AG20443 (cell line): ENCODE results near the gene ZNF775.

Experiments used
- DNase-seq: peaks from one replicate; pipeline ENCODE4 v3.0.0; 2012; ENCODE audit warnings: low spot score, mixed read lengths

Gene ZNF775

DNA sequence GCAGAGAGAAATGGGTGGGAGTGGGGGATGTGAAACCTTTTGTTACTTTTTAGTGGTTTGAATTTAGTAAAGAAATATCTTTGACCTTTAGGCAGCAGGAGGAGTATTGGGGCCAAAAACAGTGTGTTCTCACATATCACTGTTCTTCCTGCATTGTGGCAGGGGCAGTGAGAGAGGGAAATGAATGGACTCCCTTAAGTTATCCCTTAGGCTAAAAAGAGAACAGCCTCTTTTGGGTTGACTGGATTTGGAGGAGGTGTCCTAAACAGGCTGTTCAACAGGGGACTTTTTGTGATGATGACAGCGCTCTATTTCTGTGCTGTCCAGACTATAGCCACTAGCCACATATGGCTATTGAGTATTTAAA is 22.3 kb downstream of the ZNF775 start:
- no peak for DNase-seq

GRCh38 chr7:150401861-150402631 is 22.9 kb downstream of the ZNF775 start:
- DNase-seq, result no peak

DNA sequence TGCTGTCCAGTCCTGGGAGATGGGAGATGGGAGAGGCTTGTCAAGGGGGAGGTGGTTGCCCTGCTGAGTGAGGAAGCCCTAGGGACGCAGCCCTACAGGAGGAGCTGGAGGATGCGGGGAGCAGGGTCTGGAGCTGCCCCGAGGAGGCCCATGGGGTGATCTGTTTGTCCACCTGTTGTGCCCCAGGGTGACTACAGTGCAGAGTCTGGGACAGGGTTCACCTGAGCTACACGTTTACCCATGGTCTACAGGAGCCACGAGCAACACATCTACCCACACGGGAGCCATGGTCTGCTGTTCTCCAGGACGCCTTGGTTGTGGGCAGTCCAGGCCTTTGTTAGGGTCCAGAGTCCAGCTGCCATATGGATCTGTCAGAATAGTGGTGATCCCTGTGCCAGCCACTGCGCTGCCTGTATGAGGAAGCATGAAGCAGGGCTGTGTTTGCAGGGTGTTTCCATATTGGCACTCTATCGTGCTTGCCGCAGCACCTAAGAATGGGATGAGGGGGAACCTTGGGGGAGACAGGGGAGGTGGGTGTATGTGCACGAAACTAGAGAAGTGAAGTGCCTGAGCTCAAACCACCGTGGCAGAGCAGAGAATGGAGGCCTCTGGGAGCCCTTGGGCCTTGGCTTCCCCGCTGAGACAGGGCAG is 23.7 kb downstream of the ZNF775 start:
- DNase-seq, result no peak

DNA sequence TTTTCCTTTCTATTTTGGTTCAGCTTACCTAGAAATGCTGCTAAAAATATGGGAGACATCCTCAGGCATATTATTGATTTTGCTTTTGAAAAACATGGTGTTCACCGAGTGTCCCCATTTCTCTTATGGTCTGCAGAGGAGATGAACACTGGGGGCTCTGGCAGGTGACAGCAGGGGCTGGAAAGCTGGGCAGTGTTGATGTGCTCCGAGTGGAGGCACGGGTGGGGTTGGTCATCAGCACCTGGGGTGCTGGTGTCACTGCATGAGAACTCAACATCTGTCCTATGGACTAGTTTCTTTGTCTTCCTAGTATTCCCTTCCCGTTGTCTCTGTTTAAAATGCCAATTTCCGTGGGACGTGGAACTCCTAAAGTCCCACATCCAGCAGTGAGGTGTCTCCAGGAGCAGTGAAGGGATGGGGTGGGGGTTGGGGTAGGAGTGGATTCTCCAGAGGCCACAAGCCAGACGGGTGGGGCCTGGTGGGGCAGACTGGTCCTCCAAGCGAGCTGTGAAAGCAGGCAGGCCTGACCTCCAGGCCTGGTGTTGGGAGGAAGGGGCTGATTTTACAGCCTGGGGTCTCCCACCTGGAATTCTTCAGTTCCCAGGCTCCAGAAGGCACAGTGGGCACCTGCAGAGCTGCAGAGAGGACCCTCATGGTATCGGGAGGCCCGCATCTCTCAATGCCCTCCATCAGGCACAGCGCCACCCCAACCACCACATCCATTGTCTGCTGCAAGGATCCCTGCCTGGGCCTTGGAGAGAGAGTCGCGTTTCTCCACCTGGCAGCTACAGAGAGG is 24.4 kb downstream of the ZNF775 start:
- DNase-seq, result no peak

DNA sequence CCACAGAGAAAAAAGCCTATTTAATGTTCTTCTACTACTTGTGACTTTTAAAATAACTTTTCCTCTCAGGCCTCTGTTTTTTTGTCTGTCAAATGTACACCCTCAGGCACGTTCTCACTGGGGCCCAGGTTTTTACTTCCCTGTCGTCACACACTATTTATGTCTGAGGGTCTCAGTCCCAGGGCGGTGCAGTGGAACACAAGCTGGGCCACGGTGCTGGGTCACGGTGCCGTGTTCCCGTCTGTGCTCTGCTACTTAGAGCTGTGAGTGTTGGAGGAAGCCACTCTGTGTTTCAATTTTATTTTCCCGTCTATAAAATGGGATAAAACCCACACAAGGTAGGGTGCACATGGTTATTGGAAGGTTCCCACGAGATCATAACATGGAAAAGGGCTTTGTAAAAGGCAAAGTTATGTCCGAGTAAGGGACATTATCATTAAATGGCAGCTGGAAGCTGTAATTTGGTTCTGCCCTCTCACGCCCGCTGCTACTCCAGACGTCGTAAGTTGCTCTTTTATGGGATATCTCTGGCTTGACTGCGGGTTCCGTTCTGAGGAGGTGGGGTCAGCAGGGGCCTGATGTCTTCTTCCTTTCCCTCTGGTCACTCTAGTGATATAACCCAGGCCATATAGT is 25.2 kb downstream of the ZNF775 start:
- DNase-seq, result no peak

GRCh38 chr7:150404805-150405583 is 25.9 kb downstream of the ZNF775 start:
- DNase-seq, result peak; percentile 96

- DNase-seq, result peak; percentile 46
These were observed 26.6 kb downstream of the ZNF775 start for GRCh38 chr7:150405584-150406311.

DNA sequence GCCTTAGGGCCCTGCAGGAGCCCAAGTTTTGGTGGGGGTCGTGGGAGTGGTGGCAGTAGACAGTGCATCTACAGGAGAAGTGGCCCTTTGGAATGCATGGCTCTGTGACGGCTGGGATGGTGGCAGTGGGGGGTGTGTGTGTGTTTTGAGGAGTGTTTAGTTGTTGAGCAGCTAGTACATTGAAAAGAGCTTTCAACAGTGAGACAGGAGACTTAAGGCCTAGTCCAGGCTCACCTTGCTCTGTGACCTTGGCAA is 27.1 kb downstream of the ZNF775 start:
- DNase-seq, result no peak

DNA sequence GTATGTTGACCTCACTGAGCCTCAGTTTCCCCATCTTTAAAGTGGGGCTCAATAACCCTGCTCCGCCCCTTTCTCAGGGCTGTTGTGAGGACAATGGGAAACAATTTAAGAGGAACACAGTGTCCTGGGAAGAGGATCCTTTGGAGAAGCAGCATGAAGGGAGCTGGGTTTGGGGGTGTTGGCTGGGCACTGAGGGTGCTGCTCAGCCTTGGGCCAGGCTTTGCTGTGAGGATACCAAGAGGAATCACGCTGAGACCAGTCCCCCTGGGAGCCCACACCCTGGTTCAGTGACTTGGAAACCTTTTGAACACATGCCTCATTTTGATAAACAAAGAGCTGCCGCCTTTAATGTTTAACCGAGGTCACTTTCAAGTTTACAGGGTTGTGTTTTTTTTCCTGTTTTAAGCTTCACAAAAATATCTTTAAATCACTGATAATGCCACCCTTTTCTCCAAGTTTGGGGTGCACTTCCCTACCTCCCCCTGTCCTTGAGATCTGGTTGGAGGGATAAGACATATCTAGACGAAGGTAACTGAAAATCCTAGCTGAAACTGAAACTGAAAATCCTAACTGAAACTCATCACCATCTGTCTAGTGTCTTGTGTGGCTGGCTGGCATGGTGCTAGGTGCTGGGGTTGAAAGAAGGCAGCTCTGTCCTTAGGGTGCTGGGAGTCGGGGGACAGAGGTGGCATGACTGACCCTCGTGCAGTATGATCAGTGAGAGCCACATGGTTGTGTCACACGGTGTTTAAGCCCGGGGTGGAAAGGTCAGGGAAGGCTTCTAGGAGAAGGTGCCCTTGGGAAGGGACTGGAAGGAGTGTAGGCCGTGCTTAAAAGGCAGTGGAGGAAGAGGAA is 27.7 kb downstream of the ZNF775 start:
- no peak for DNase-seq

- no peak for DNase-seq
These were observed 28.7 kb downstream of the ZNF775 start for GRCh38 chr7:150407588-150408392.

- no peak for DNase-seq
These were observed 29.5 kb downstream of the ZNF775 start for GRCh38 chr7:150408393-150409299.

DNA sequence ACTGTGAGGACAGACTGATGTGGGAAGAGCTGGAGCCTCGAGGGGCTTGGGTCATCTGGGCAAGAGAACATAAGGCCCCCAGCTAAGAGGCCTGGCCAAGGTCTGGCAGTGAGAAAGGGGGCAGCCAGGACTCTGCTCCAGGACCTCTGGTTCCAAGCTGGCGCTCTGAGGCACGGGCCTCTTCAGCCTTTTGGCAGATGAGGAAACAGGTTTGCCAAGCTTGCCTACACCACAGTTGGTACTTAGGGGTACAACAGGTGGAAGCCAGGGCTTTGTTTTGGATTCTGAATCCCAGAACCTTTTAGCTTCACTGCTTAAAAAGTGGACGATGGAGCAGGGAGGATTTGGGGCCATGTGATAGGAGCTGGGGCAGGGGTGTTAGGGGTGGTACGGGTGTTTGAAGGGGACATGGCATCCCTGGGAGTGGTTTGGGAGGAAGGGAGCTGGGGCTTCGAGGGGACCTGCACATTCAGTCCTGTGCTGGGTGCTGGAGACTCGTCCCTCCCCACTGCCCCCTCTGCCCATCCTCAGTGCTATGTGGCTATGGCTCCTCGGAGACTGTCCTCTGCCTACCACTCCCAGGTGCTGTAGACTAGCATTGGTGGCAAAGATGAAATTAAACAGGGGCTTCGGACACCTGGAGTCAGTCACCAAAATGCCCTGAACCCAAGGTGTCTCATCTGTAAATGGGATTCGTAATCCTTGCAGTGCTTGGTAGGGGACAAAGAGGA is 30.3 kb downstream of the ZNF775 start:
- DNase-seq, result no peak

DNA sequence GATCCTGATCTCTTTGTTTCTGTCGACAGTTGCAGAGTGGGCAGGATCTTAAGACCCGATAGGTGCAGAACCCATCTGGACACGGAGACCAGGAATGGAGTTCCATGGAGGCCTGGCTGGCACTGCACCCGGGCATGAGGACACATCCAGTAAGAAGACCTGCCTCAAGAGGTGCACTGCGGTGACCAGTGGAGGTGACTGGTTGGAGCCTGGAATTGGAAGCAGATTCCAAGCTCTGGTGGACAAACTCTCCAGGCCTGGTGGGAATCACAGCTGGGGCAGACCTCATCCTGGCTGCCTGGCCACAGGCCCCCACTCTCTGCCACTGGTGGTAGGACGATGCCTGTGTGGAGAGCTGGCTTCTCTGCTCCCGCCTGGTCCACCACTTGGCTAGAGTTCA is 31.0 kb downstream of the ZNF775 start:
- no peak for DNase-seq

GRCh38 chr7:150410680-150411346 is 31.7 kb downstream of the ZNF775 start:
- no peak for DNase-seq

DNA sequence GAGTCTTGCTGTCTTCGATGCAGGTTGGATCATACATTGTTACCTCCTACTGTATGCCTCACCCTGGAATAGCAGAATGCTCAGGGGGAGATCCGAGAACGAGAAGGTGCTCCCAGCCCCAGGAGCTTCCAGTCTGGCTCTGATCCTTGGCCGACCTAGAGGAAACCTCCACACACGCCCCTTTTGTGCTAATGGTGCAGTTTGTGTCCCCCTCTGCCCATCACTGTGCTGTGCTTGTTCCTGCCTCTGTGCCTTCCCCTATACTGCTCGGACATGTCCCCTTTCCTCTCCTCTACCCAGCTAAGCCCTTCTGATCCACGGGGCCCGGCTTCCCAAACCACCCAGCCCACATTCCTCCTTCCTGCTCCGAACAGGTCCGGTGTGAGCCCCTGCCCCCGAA is 32.5 kb downstream of the ZNF775 start:
- DNase-seq, result no peak

GRCh38 chr7:150412016-150412415 is 32.9 kb downstream of the ZNF775 start:
- DNase-seq, result no peak
